Measurements from ENCODE around the gene CPTP.

DNA sequence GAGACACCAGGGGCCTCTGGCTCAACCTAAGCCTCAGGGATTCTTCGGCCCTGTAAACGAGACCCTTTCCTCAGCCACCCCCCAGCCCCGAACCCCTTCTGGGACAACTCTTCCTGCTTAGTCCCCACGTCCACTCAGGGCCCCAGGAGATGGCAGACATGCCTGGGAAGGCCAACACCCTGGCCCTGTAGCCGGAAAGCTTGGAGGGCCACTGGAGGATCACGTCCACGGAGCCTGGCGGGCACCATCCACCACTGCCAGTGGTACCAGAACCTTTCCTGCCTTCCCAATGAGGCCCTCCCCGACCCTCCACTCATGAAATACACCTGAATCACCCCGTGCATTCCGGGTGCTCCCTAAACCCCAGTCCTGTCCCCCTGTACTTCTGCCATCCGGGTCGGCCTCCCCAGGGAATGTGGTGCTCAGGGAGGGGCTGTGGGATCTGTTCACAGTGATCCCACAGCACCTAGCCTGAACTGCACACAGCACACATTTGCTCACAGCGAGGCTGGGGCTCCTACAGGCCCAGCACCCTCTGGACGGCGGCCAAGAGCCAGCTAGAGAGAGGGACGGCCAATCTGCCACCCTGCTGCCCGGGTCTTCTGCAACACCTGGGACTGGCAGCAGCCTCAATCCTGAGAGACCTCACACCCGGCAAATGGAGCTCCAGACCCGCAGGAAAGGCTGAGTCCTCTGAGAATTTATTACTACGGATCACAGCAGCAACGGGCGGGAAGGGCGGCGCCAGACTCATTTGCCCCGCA, 48.6 kb downstream of the CPTP start:
- TF ChIP-seq GATA3 (IDR thresholded peaks at IDR 0.05; ENCODE audit: low read depth, low read length) (no peak), GATA2 (IDR thresholded peaks at IDR 0.05; ENCODE audit: low read depth, low read length) (no peak)
